ENCODE results near the gene COL18A1. TPM values are rescaled to one million over a fixed set of nuclear protein-coding genes. Genes with fewer than 3 reads are reported as not detected.

Gene COL18A1
- total and polyA plus RNA-seq, 2 of the 8 experiments (the other 6 are each of a cell fraction or from before 2014, with no cell fraction given): 145 to 201 TPM

GRCh38 chr21:45464309-45464708, 59.3 kb downstream of the COL18A1 start:
- Histone ChIP-seq H2BK5ac (ENCODE audit: low read depth, low read length) (no peak overlapping the region), H4K8ac (ENCODE audit: extremely low read depth, insufficient read depth, low read length) (no peak overlapping the region), H3K23me2 (ENCODE audit: low read depth, low read length) (no peaks in the 10 kb centered on the region), H2BK12ac (ENCODE audit: low read depth, low read length) (no peak overlapping the region), H3K23ac (ENCODE audit: insufficient read length) (no peak overlapping the region), H3K4me3 (ENCODE audit: extremely low read depth in 1 of 4, insufficient read depth in 2 of 4, low read depth in 3 of 4, low read length in 4 of 4) (no peak overlapping the region), H3K36me3 (ENCODE audit: control insufficient read depth in 2 of 4, insufficient read depth in 4 of 4, low read length in 3 of 4) (peaks cover 0 to 20% (median 2%) of the 10 kb centered on the region in 4 experiments; a peak in 6 of 8 replicates), H3K4ac (replicated peaks; ENCODE audit: insufficient read length, low read depth, low read length) (no peak overlapping the region), H3K18ac (ENCODE audit: extremely low read depth, low read length) (no peak overlapping the region), H3K9me3 (ENCODE audit: insufficient read depth in 2 of 2, low read depth in 1 of 2, low read length in 1 of 2) (no peaks in the 10 kb centered on the region; a peak in 2 of 4 replicates), H2BK15ac (ENCODE audit: low read length) (no peak overlapping the region), H3K4me1 (replicated peaks in 1 of 4; ENCODE audit: control insufficient read depth in 3 of 4, insufficient read depth in 4 of 4, low read length in 3 of 4) (no peaks in the 10 kb centered on the region), H3K79me1 (ENCODE audit: low read depth, low read length) (peaks cover 5% of the 10 kb centered on the region), H2AFZ (ENCODE audit: low read length) (no peak overlapping the region), H4K91ac (replicated peaks; ENCODE audit: insufficient read length, low read length) (no peak overlapping the region), H3K4me2 (ENCODE audit: insufficient read depth in 1 of 2, low read depth in 2 of 2, low read length in 2 of 2) (no peak overlapping the region), H2BK120ac (replicated peaks; ENCODE audit: low read depth, low read length) (no peak overlapping the region), H4K20me1 (replicated peaks in 1 of 2; ENCODE audit: control insufficient read depth in 1 of 2, insufficient read depth in 2 of 2, low read length in 2 of 2) (peaks cover 12 to 26% of the 10 kb centered on the region in 2 experiments), H2AK5ac (ENCODE audit: low read depth, low read length) (no peak overlapping the region), H4K5ac (ENCODE audit: insufficient read length, low read depth, low read length) (no peak overlapping the region), H3K79me2 (ENCODE audit: control insufficient read depth in 1 of 2, insufficient read depth in 2 of 2, low read length in 2 of 2) (peaks cover 0 to 80% of the 10 kb centered on the region in 2 experiments; a peak in 2 of 4 replicates), H3K14ac (ENCODE audit: insufficient read length) (no peak overlapping the region), H3K27me3 (replicated peaks in 1 of 4; ENCODE audit: control insufficient read depth in 3 of 4, extremely low read depth in 1 of 4, insufficient read depth in 3 of 4, low read length in 3 of 4) (no peaks in the 10 kb centered on the region), H3K56ac (replicated peaks; ENCODE audit: insufficient read length, low read depth, low read length) (no peak overlapping the region), H2BK20ac (ENCODE audit: low read length) (no peak overlapping the region), H3K27ac (ENCODE audit: low read depth, low read length) (no peak overlapping the region), H3K9ac (replicated peaks in 1 of 4; ENCODE audit: extremely low read depth in 1 of 4, low read depth in 3 of 4, low read length in 3 of 4) (no peak overlapping the region)
- ChIA-PET CTCF (ENCODE audit: partially characterized antibody) (interaction anchor here (0.8 to 1.5 kb wide), 4 partner anchors 14 to 171 kb away, joined by 3 to 5 read pairs (median 3); no protein-coding TSS in a partner anchor), POLR2A (ENCODE audit: partially characterized antibody) (interaction anchor here (1.0 to 1.6 kb wide), 3 partner anchors 11 to 469 kb away, joined by 3 to 4 read pairs (median 3); no protein-coding TSS in a partner anchor)
- TF ChIP-seq GABPA (IDR thresholded peaks at IDR 0.05; ENCODE audit: borderline replicate concordance, insufficient read depth, low read length) (no peak), GTF2F1 (IDR thresholded peaks at IDR 0.05; ENCODE audit: borderline replicate concordance, low read depth, low read length) (no peak), ZNF274 (IDR thresholded peaks at IDR 0.05; ENCODE audit: borderline replicate concordance, extremely low read depth, low read length) (no peak), E2F6 (IDR thresholded peaks at IDR 0.05) (no peak), JUND (IDR thresholded peaks at IDR 0.05; ENCODE audit: low read length) (no peak), NANOG (IDR thresholded peaks at IDR 0.05; ENCODE audit: insufficient read depth, low read depth, low read length, poor library complexity, severe bottlenecking) (no peak), KDM5A (IDR thresholded peaks at IDR 0.05; ENCODE audit: low read length) (no peak), HDAC6 (IDR thresholded peaks at IDR 0.05; ENCODE audit: low read depth, low read length) (no peak), CEBPB (IDR thresholded peaks at IDR 0.05; ENCODE audit: low read depth, low read length) (no peak), ASH2L (IDR thresholded peaks at IDR 0.05; ENCODE audit: low read length) (no peak), FOSL1 (IDR thresholded peaks at IDR 0.05; ENCODE audit: insufficient read depth, low read depth, low read length) (no peak), SIN3A (conservative IDR thresholded peaks at IDR 0.05 in 1 of 2, IDR thresholded peaks at IDR 0.05 in 1 of 2; ENCODE audit: low read depth in 1 of 2, low read length in 2 of 2) (no peak)
- FAIRE-seq (no peak), DNase-seq (ENCODE audit: low read depth in 1 of 2, low spot score in 2 of 2) (no peak)
- 93% methylated on average over 5 of the region's 5 CpGs; no CpG with 5 or more reads in 1 of the 2 experiments for WGBS, 2 experiments (ENCODE audit: extremely low coverage in 1 of 2, insufficient coverage in 1 of 2, insufficient read length in 1 of 2, insufficient replicate concordance in 2 of 2, low coverage in 1 of 2, low lambda C conversion rate in 2 of 2, missing lambda C conversion rate in 1 of 2)

Data from H1 (cell line).